ENCODE data around the gene SEC11A.
"Not testable (repeated sequence)": the region's sequence is repeated elsewhere in the genome, so short reads cannot be mapped to it uniquely, and the experiment has no call there.

DNA sequence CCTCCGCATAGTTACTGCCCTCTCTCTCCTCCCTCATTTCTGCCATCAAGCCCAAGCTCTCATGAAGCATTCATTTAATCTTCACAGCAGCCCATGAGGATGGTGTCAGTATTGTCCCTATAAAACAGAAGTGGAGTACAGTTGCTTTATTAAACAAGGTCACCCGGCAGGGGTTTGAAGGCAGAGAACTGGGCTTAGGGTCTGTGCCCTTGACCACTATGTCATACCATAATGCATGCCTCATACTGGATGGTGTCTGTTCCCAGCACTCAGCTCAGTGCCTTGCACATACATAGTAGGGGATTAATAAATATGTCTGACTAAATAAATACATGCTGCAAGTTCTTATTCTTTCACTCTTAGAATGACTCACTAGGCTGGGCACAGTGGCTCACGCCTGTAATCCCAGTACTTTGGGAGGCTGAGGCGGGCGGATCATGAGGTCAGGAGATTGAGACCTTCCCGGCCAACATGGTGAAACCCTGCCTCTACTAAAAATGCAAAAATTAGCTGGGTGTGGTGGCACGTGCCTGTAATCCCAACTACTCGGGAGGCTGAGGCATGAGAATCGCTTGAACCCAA, 19.6 kb upstream of the SEC11A start:
- TF ChIP-seq, protein P1, sequence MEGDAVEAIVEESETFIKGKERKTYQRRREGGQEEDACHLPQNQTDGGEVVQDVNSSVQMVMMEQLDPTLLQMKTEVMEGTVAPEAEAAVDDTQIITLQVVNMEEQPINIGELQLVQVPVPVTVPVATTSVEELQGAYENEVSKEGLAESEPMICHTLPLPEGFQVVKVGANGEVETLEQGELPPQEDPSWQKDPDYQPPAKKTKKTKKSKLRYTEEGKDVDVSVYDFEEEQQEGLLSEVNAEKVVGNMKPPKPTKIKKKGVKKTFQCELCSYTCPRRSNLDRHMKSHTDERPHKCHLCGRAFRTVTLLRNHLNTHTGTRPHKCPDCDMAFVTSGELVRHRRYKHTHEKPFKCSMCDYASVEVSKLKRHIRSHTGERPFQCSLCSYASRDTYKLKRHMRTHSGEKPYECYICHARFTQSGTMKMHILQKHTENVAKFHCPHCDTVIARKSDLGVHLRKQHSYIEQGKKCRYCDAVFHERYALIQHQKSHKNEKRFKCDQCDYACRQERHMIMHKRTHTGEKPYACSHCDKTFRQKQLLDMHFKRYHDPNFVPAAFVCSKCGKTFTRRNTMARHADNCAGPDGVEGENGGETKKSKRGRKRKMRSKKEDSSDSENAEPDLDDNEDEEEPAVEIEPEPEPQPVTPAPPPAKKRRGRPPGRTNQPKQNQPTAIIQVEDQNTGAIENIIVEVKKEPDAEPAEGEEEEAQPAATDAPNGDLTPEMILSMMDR (IDR thresholded peaks at IDR 0.05; ENCODE audit: low read depth, low read length, missing input control), result not testable (repeated sequence)
- not testable (repeated sequence) for TF ChIP-seq JUND, HNF4G, FOXA1, RXRA (IDR thresholded peaks at IDR 0.05)
- TF ChIP-seq, protein P2, sequence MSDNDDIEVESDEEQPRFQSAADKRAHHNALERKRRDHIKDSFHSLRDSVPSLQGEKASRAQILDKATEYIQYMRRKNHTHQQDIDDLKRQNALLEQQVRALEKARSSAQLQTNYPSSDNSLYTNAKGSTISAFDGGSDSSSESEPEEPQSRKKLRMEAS (IDR thresholded peaks at IDR 0.05), result not testable (repeated sequence)
- TF ChIP-seq, protein P3, sequence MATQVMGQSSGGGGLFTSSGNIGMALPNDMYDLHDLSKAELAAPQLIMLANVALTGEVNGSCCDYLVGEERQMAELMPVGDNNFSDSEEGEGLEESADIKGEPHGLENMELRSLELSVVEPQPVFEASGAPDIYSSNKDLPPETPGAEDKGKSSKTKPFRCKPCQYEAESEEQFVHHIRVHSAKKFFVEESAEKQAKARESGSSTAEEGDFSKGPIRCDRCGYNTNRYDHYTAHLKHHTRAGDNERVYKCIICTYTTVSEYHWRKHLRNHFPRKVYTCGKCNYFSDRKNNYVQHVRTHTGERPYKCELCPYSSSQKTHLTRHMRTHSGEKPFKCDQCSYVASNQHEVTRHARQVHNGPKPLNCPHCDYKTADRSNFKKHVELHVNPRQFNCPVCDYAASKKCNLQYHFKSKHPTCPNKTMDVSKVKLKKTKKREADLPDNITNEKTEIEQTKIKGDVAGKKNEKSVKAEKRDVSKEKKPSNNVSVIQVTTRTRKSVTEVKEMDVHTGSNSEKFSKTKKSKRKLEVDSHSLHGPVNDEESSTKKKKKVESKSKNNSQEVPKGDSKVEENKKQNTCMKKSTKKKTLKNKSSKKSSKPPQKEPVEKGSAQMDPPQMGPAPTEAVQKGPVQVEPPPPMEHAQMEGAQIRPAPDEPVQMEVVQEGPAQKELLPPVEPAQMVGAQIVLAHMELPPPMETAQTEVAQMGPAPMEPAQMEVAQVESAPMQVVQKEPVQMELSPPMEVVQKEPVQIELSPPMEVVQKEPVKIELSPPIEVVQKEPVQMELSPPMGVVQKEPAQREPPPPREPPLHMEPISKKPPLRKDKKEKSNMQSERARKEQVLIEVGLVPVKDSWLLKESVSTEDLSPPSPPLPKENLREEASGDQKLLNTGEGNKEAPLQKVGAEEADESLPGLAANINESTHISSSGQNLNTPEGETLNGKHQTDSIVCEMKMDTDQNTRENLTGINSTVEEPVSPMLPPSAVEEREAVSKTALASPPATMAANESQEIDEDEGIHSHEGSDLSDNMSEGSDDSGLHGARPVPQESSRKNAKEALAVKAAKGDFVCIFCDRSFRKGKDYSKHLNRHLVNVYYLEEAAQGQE (IDR thresholded peaks at IDR 0.05), result not testable (repeated sequence)

Measured in liver (tissue), 3 donors.